ENCODE measurements around the gene RXFP2. TPM values are rescaled to one million over a fixed set of nuclear protein-coding genes. Genes with fewer than 3 reads are reported as not detected.

RXFP2 gene, protein sequence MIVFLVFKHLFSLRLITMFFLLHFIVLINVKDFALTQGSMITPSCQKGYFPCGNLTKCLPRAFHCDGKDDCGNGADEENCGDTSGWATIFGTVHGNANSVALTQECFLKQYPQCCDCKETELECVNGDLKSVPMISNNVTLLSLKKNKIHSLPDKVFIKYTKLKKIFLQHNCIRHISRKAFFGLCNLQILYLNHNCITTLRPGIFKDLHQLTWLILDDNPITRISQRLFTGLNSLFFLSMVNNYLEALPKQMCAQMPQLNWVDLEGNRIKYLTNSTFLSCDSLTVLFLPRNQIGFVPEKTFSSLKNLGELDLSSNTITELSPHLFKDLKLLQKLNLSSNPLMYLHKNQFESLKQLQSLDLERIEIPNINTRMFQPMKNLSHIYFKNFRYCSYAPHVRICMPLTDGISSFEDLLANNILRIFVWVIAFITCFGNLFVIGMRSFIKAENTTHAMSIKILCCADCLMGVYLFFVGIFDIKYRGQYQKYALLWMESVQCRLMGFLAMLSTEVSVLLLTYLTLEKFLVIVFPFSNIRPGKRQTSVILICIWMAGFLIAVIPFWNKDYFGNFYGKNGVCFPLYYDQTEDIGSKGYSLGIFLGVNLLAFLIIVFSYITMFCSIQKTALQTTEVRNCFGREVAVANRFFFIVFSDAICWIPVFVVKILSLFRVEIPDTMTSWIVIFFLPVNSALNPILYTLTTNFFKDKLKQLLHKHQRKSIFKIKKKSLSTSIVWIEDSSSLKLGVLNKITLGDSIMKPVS
- total RNA-seq (under 1 TPM in 6 of 9 donors, not detected in 3; 0.06 to 0.55 (median 0.40) TPM), polyA plus RNA-seq (under 1 TPM in 2 of 3 donors, not detected in 1; 0.04 to 0.40 TPM)
- long read RNA-seq, donor 1, result 0 reads
- long read RNA-seq, donor 2, result 0 reads
- long read RNA-seq, donor 3, result 0 reads
- long read RNA-seq, donor 4, result 0 reads
- long read RNA-seq, donor 5, result 0 reads
- long read RNA-seq, donor 6, result 0 reads
- long read RNA-seq, donor 7, result 0 reads
- long read RNA-seq, donor 8, result 0 reads
- long read RNA-seq, donor 9, result 0 reads
- long read RNA-seq, donor 10, result 0 reads

DNA sequence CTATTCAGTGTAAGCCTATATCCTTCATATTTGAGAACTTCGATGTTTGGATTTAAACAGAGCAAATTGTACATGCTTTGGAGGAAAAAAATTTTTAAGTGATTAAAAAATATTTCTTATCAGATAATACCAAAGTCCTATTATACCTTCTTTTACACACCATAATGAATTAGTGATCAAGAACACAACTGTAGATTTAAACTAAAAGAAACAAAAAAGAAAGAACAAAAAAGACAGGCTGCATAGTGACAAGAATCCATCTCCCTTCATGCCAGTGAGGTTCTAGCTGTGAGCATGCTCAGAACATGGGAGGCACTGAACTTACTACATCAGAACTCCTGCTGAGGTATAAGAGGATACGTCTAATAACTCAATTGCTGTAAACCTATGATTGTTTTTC, at the start of gene RXFP2:
Gene RXFP2 (plus strand): TSS at position 301 of the 400 bp plus-strand sequence. CDS start 87 bp downstream, at position 388.
- no peaks in the 10 kb centered on the region for H3K4me1 ChIP-seq (replicated peaks in 1 of 2)
- intact Hi-C loops (cut with DNase I), result loop anchor here (5.0 to 10.0 kb wide), 2 partner anchors 304 to 307 kb away; no protein-coding TSS in a partner anchor
- TF ChIP-seq POLR2A (IDR thresholded peaks at IDR 0.05), result no peak
- TF ChIP-seq, protein P1, sequence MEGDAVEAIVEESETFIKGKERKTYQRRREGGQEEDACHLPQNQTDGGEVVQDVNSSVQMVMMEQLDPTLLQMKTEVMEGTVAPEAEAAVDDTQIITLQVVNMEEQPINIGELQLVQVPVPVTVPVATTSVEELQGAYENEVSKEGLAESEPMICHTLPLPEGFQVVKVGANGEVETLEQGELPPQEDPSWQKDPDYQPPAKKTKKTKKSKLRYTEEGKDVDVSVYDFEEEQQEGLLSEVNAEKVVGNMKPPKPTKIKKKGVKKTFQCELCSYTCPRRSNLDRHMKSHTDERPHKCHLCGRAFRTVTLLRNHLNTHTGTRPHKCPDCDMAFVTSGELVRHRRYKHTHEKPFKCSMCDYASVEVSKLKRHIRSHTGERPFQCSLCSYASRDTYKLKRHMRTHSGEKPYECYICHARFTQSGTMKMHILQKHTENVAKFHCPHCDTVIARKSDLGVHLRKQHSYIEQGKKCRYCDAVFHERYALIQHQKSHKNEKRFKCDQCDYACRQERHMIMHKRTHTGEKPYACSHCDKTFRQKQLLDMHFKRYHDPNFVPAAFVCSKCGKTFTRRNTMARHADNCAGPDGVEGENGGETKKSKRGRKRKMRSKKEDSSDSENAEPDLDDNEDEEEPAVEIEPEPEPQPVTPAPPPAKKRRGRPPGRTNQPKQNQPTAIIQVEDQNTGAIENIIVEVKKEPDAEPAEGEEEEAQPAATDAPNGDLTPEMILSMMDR (IDR thresholded peaks at IDR 0.05), result no peak
- H3K4me3 ChIP-seq, result no peak within 1 kb of the TSS
- DNase-seq, result no peak
- no peak within 1 kb of the TSS for H3K27ac ChIP-seq
- H3K9me3 ChIP-seq (replicated peaks in 1 of 3), result no peaks in the 10 kb centered on the region
- WGBS, 4 donors, result 73 to 81% (median 76%) methylated on average over 2 of the region's 2 CpGs
- no peaks in the 10 kb centered on the region for H3K36me3 ChIP-seq (replicated peaks in 1 of 2)
- H3K27me3 ChIP-seq, result peaks cover 5% of the 10 kb centered on the region

DNA sequence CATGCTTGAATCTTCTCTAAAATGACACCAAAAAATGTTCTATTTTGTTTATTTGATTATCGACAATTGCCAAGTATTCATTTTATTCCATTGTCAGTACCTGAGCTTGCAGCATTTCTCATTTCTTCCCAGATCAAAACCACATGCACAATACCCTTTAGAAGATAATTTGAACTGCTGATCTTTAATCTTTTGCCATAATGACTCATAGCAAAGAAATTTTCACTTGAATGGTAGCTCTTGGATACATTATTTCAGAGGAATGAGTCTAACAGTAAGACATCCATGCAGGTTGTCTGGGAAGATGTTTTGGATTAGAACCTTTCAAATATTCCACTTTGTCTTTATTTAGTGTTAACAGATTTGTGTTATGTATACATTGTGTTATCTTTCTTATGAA, 42.0 kb upstream of the RXFP2 start:
- WGBS, 4 donors, result 0% methylated on average over 1 of the region's 1 CpG
- intact Hi-C loops (cut with DNase I), result no loop called here
- Histone ChIP-seq H3K27ac (no peak overlapping the region), H3K4me1 (replicated peaks in 1 of 2) (no peaks in the 10 kb centered on the region), H3K4me3 (no peak overlapping the region), H3K36me3 (replicated peaks in 1 of 2) (no peaks in the 10 kb centered on the region), H3K9me3 (replicated peaks in 1 of 3) (no peaks in the 10 kb centered on the region), H3K27me3 (no peaks in the 10 kb centered on the region)
- DNase-seq, result no peak
- TF ChIP-seq, protein P1 (IDR thresholded peaks at IDR 0.05), result no peak
- TF ChIP-seq POLR2A (IDR thresholded peaks at IDR 0.05), result no peak

DNA sequence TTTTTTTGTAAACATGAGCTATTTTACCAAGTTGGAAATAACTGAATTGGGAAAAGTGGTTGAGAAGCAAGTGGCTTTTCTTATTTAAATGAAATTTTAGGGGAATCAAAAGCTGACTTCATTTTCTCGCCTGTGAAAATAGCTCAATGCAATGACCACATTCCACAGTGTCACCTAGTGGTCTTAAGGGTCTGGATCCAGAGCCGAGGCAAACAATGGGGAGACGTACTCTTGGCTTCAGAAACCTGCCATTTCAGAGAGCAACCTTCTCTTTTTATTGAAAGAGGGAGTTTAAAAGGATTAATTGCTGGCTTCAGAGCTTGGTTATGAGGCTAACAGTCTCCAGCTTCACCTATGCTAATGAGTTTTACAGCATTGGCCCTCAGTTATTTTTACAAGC, 39.7 kb upstream of the RXFP2 start:
- 28 to 48% (median 43%) methylated on average over 3 of the region's 3 CpGs for WGBS, 4 donors
- Histone ChIP-seq H3K4me1 (replicated peaks in 1 of 2) (no peaks in the 10 kb centered on the region), H3K4me3 (no peak overlapping the region), H3K36me3 (replicated peaks in 1 of 2) (no peaks in the 10 kb centered on the region), H3K9me3 (replicated peaks in 1 of 3) (no peaks in the 10 kb centered on the region), H3K27ac (no peak overlapping the region), H3K27me3 (no peaks in the 10 kb centered on the region)
- DNase-seq, result no peak
- intact Hi-C loops (cut with DNase I), result no loop called here
- no peak for TF ChIP-seq POLR2A (IDR thresholded peaks at IDR 0.05)
- TF ChIP-seq, protein P1 (IDR thresholded peaks at IDR 0.05), result no peak

DNA sequence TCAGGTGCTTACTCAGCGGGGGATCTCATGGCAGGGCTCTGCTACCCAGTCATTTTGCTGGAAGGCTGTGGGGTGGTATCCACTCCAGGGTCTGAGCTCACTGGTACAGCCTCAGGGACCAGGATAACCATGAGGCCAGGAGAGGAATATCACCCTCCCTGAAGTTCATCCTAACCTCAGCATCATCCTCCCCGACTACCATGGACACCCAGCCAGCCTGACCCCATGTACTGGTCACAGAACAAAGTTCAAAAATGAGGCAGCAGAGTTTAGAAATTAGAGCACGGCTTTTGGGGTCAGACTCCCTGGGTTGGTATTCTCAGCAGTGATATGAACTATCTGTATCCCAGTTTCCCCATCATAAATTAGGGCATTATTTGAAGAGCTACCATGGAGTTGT, 35.5 kb upstream of the RXFP2 start:
- TF ChIP-seq, protein P1 (IDR thresholded peaks at IDR 0.05), result no peak
- TF ChIP-seq POLR2A (IDR thresholded peaks at IDR 0.05), result no peak
- H3K27ac ChIP-seq, result no peak overlapping the region
- intact Hi-C loops (cut with DNase I), result no loop called here
- H3K9me3 ChIP-seq (replicated peaks in 1 of 3), result no peaks in the 10 kb centered on the region
- no peak for DNase-seq
- H3K36me3 ChIP-seq (replicated peaks in 1 of 2), result no peaks in the 10 kb centered on the region
- H3K27me3 ChIP-seq, result no peaks in the 10 kb centered on the region
- H3K4me1 ChIP-seq (replicated peaks in 1 of 2), result no peaks in the 10 kb centered on the region
- H3K4me3 ChIP-seq, result no peak overlapping the region
- WGBS, 4 donors, result 80 to 86% (median 83%) methylated on average over 3 of the region's 3 CpGs
